Ureter (tissue), 1 donor: Measurements from ENCODE around the gene KYNU. TPM values are rescaled to one million over a fixed set of nuclear protein-coding genes. Genes with fewer than 3 reads are reported as not detected.
"Not testable (repeated sequence)": the region's sequence is repeated elsewhere in the genome, so short reads cannot be mapped to it uniquely, and the experiment has no call there.

Experiments
- DNase-seq: peaks from one replicate; pipeline ENCODE4 v3.0.0-alpha.2; 2020; ENCODE audit warnings: low spot score
- total RNA-seq: library from RNA; stranded (reverse); gene quantifications from one replicate; pipeline ENCODE4 v1.2.4, GENCODE V29; 2023
- donor health status: DM: yes; HTN: yes; CAD: no.

The KYNU gene
- total RNA-seq: 18.7 TPM

- no peak for DNase-seq
These were observed at the start of gene KYNU for GRCh38 chr2:142877216-142877838. TSS of gene KYNU (plus strand) at chr2:142877664. CDS start at chr2:142885368, 7,704 bp downstream.

DNA sequence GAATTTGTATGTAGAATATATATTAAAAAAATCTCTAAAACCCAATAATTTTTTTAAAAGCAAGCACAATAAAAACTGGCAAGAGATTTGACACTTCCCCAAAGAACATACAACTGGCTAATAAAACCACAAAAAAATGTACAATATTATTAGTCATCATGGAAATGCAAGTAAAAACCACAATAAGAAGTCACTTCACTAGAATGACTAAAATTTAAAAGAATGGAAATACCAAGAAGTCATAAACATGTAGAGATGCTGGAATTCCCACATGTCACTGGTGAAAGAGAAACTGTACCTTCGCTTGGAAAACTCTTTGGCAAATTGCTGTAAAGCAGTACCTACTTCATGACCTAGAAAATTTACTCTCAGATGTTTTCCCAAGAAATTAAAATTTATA, 43.4 kb upstream of the KYNU start:
- no peak for DNase-seq

- no peak for DNase-seq
These were observed 37.0 kb upstream of the KYNU start for GRCh38 chr2:142840436-142840835.

- no peak for DNase-seq
These were observed 35.7 kb upstream of the KYNU start for GRCh38 chr2:142841788-142842187.

GRCh38 chr2:142842369-142842768, 35.1 kb upstream of the KYNU start:
- DNase-seq: no peak

- no peak for DNase-seq
These were observed 33.7 kb upstream of the KYNU start for GRCh38 chr2:142843731-142844130.

GRCh38 chr2:142848023-142848606, 29.3 kb upstream of the KYNU start:
- DNase-seq: no peak

- DNase-seq: no peak
These were observed 27.6 kb upstream of the KYNU start for GRCh38 chr2:142849820-142850219.

DNA sequence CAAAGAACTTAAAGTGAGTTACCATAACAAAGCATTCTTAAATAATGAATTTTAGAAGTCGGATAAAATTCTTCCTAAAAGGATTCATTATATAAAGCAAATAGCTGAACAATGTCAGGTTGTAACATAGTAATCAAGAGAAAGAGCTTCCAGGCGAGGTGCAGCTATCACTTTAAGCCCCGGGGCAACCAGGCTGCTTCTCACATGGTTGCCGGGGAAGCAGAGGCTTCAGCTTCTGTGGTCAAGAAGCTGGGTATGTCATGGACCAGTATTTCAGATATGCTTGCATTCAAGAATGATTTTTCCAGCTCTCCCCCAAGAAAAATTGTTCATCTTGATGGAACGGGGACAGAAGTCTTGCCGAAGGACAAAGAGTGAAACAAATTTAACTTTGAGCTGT, 23.6 kb upstream of the KYNU start:
- no peak for DNase-seq

DNA sequence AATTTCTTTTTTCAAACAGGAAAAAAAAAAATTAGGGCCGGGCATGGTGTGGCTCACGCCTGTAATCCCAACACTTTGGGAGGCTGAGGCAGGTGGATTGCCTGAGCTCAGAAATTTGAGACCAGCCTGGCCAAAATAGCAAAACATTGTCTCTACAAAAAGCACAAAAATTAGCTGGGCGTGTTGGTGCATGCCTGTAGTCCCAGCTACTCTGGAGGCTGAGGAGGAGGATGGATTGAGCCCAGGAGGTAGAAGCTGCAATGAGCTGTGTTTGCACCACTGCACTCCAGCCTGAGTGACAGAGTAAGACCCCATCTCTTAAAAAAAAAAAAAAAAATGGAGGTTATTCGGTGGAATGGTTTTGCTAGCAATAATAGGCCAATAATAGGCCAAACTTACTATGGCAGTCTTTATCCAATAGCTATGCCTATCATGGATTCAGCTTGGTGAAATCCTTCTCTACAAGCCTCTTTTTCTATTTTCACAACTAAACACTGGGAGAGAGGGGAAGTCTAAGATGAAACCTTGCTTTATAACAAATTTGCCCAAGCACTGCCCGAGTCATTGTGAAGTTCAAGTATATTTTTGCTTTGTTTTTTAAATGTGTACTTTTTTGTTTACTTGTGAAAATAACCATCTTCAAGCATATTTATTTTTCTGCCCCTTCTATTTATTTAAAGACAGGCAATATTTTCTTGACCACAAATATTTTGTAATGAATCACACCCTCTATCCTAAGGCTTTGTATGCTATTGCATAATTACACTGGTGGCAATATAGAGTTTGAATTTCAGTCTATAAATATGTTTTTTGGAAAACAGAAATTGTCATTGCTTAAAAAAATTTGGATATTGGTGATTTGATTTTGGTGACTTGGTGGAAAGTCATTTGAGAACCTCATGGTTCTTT, 20.0 kb upstream of the KYNU start:
- no peak for DNase-seq

- DNase-seq: no peak
These were observed 18.5 kb upstream of the KYNU start for GRCh38 chr2:142858961-142859360.

DNA sequence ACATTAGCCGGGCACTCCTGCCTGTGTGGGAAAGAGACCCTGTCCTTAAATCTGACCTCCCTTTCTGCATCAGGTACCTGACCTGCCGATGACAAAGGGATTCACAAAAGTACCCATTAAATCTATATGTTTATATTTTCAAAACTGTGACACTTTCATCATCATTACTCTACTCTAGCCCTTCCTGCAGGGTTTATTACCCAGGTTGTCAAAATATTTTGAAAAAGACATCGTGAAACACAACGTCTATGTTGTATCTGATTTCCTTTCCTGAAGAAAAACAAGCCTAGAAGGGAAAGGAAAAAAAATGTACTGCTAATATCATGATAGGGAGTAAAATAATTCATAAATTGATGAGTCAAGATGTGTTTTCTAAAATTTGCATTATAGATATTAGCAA, 15.2 kb upstream of the KYNU start:
- no peak for DNase-seq

DNA sequence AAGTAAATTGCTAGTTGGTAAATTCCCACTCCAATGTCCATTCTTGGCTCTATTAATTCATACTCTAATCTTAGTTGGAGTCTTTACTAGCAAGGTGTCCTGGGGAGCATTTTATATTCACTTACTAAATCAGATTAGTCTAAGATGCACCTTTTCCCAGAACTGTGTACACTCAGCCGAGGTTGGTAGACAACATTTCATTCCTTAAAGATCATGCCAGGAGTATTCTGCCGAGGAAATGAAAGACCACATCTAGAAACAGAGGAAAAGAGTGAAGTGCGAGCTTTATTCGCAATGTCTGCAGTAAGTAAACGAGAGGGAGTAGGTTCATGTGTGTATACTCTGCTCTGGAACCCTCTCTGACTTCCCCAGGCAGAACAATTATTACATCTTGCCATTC, 14.6 kb upstream of the KYNU start:
- DNase-seq: no peak

DNA sequence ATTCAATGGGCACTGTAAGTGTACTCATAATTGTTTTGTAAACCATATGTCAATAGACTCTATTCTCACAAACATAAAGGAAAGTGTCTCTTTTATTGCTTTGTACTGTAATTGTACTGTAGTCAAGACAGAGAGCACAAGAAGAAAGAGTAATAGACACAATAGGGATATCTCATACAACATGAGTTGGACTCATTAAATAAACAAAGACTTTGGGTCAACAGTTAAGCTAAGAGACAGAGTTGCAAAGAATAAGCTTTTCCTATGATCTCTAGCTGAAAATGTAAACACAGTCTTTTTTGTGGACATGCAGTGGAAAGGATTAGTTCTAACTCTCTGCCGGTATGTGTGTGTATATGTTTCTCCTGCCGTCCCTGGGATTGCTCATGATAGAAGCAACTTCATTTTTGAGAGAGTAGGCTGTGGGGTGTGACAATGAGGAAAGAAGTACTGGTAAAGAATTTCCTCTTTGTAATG, 13.9 kb upstream of the KYNU start:
- no peak for DNase-seq

- DNase-seq: not testable (repeated sequence)
These were observed 12.9 kb upstream of the KYNU start for GRCh38 chr2:142864605-142865004.

- no peak for DNase-seq
These were observed 11.5 kb upstream of the KYNU start for GRCh38 chr2:142865924-142866323.

GRCh38 chr2:142866426-142866825, 11.0 kb upstream of the KYNU start:
- no peak for DNase-seq

DNA sequence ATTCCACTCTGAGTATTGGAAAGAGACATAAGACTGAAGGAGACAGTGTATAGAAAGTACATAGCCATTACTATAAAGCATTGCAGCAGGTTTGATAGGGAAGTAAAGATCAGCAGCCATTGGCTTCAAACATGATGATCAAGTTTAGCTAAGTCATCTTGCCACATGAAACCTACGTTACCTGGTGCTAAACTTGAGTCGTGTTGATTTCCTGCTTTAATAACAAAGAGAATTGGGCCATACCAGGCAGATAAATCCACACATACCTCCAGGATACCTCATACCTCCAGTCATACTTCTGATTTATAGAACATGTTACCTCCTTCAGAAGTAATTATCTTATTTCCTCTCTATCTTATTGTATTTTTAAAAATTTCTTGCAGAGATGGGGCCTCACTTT, 10.3 kb upstream of the KYNU start:
- DNase-seq: no peak

DNA sequence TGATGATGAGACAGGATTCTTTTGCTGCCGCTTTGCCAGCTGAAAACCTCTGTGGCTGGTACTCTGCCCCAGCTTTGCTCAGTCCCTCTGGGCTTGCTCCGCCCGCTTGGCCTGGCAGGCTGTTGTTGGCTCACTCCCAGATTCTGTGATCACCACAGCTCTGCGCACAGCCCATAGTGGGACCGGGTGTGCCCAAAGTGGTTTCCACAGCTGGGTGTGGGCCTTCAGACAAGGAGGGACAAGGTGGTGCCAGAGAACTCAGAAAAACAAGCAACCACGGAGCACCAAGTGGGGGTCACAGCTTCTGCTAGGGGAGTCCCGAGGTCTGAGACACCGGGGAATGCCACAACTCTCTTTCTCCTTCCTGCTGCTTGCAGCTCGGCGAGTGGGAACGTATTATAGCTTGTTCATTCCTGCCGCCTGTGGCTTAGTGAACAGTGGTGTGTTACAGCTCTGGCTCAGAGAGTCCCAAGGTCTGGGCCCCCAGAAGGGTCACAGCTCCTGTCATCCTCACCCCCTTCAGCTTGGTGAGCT, 9.2 kb upstream of the KYNU start:
- DNase-seq: peak; percentile 79

DNA sequence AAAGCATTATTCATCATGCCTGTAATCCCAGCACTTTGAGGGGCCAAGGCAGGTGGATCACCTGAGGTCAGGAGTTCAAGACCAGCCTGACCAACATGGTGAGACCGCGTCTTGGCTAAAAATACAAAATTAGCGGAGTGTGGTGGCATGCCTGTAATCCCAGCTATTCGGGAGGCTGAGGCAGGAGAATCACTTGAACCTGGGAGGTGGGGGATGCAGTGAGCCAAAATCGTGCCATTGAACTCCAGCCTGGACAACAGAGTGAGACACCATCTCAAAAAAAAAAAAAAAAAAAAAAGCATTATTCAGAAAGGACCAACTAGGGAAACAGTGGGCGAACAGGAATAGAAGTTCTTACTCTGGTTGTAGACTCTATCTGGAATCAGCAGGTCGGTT, 8.4 kb upstream of the KYNU start:
- DNase-seq: not testable (repeated sequence)

DNA sequence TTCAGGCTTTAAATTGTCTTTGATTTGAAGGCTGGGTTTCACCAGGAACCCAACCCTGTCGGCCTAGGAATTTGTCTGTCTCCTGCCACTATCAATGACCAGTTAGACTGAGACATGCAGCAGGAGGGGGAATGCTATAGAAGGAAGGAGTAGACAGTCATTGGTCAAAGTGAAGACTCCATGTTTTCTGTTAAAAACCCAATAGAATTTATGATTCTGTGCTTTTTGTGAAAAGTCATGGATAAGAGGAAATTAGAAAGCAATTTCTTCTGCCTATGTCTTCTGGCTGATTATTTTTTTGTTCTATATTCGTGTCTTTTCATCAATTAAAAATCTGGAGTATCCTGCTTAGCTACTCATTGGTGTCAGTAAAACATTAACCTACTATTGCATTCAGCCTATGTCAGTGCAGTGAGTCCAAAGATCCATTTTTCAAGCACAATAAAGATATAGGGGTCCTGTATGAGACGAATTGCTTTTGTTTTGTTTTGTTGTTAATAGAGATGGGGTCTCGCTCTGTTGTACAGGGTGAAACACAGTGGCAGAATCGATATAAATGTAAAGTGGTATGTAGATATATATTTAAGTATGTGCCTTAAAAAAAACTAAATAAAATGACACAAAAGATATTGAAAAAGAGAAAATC, 7.9 kb upstream of the KYNU start:
- DNase-seq: no peak

DNA sequence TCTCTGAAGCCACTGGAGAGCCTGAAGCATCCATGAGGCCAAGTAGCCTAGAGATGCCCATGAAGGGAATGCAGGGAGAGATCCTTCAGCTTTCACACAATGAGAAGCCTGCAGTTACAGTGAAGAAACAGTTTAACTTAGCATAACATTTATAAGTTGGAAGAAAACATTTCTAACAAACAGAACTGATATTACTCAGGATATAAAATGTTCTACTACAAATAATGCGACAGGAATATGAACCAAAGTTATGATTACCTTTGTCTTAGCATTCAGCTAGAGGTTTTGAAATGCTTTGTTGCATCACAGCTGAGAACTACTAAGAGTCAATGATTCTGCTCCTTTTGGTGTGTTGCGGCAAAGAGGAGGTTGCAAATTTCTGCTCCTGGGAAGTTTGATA, 6.9 kb upstream of the KYNU start:
- DNase-seq: no peak
